Activated CD4-positive, alpha-beta memory T cell treated with anti-CD3 and anti-CD28 coated beads, Interleukin-2, amount 10 ng/mL, durations not matched to agents 7 days and 5 days (primary cell): ENCODE measurements around the gene ARHGEF6. TPM values are rescaled to one million over a fixed set of nuclear protein-coding genes. Genes with fewer than 3 reads are reported as not detected.
A peak's percentile ranks its signal among the peaks of the same experiment; 100 is the strongest.

Experiments used
- CTCF ChIA-PET: fragments of 350-600 bp; sonication (Branson Sonifier 250); formaldehyde crosslinking; loops from one replicate; lab custom pipeline; 2021; ENCODE audit warnings: antibody characterized with exemption, inconsistent platforms; lab: Charles Lee
- POLR2A ChIA-PET: fragments of 350-600 bp; sonication (Branson Sonifier 250); formaldehyde crosslinking; loops from one replicate; lab custom pipeline; 2021; ENCODE audit warnings: antibody characterized with exemption; lab: Charles Lee
- DNase-seq: peaks from one replicate; pipeline ENCODE4 v3.0.0-alpha.2; 2020
- H3K27ac Mint-ChIP-seq: one replicate; pipeline ENCODE4 v1.8.0; 2021; ENCODE audit warnings: mild to moderate bottlenecking, mixed read lengths
- H3K27me3 Mint-ChIP-seq: one replicate; pipeline ENCODE4 v1.8.0; 2021; ENCODE audit warnings: mixed read lengths
- H3K36me3 Mint-ChIP-seq: one replicate; pipeline ENCODE4 v1.8.0; 2021; ENCODE audit warnings: low read depth, mixed read lengths
- H3K4me1 Mint-ChIP-seq: one replicate; pipeline ENCODE4 v1.8.0; 2021; ENCODE audit warnings: mixed read lengths
- H3K4me3 Mint-ChIP-seq: one replicate; pipeline ENCODE4 v1.8.0; 2021; ENCODE audit warnings: mild to moderate bottlenecking, mixed read lengths
- H3K9me3 Mint-ChIP-seq: one replicate; pipeline ENCODE4 v1.8.0; 2021; ENCODE audit warnings: mixed read lengths
- total RNA-seq, 2 experiments: library from RNA; stranded (reverse); gene quantifications; one replicate each; pipeline ENCODE4 v1.2.3, GENCODE V29; 2021

ARHGEF6 gene
- total RNA-seq, 2 experiments from 2014 or later = 119 to 121 TPM

GRCh38 chrX:136759968-136760367 lies 20.8 kb downstream of the ARHGEF6 start:
- H3K27me3 Mint-ChIP-seq = no peaks in the 10 kb centered on the region
- ChIA-PET CTCF (interaction anchor here (0.7 kb wide), 1 partner anchor 188 kb away, joined by 5 read pairs; no protein-coding TSS in a partner anchor), POLR2A (interaction anchor here (1.0 to 2.1 kb wide), 5 partner anchors 9 to 88 kb away, joined by 3 to 6 read pairs (median 5); partner anchors contain the start of gene ARHGEF6)
- H3K4me1 Mint-ChIP-seq = peaks cover 57% of the 10 kb centered on the region
- H3K9me3 Mint-ChIP-seq = no peaks in the 10 kb centered on the region
- H3K36me3 Mint-ChIP-seq = peaks cover 39% of the 10 kb centered on the region
- no peak overlapping the region for H3K4me3 Mint-ChIP-seq
- DNase-seq = no peak
- peak overlapping the region; percentile 32 for H3K27ac Mint-ChIP-seq

- no peak overlapping the region for H3K4me3 Mint-ChIP-seq
- no peak for DNase-seq
- POLR2A ChIA-PET = no interaction called here
- no peaks in the 10 kb centered on the region for H3K27me3 Mint-ChIP-seq
- H3K4me1 Mint-ChIP-seq = peaks cover 59% of the 10 kb centered on the region
- peaks cover 38% of the 10 kb centered on the region for H3K36me3 Mint-ChIP-seq
- CTCF ChIA-PET = no interaction called here
- H3K9me3 Mint-ChIP-seq = no peaks in the 10 kb centered on the region
- no peak overlapping the region for H3K27ac Mint-ChIP-seq
These were observed 25.3 kb downstream of the ARHGEF6 start for GRCh38 chrX:136755411-136755810.

GRCh38 chrX:136754651-136755050 lies 26.1 kb downstream of the ARHGEF6 start:
- Mint-ChIP-seq H3K27me3 (no peaks in the 10 kb centered on the region), H3K27ac (no peak overlapping the region), H3K4me3 (no peak overlapping the region), H3K9me3 (no peaks in the 10 kb centered on the region), H3K36me3 (peaks cover 34% of the 10 kb centered on the region), H3K4me1 (peaks cover 59% of the 10 kb centered on the region)
- CTCF ChIA-PET = no interaction called here
- POLR2A ChIA-PET = no interaction called here
- peak; percentile 27 for DNase-seq

GRCh38 chrX:136752796-136753195 lies 27.9 kb downstream of the ARHGEF6 start:
- Mint-ChIP-seq H3K4me3 (no peak overlapping the region), H3K36me3 (peaks cover 37% of the 10 kb centered on the region), H3K4me1 (peaks cover 70% of the 10 kb centered on the region), H3K27me3 (no peaks in the 10 kb centered on the region), H3K27ac (no peak overlapping the region), H3K9me3 (no peaks in the 10 kb centered on the region)
- no peak for DNase-seq
- POLR2A ChIA-PET = interaction anchor here (0.7 to 3.0 kb wide), 5 partner anchors 12 to 128 kb away, joined by 3 to 11 read pairs (median 3); partner anchors contain the start of gene RBMX
- CTCF ChIA-PET = interaction anchor here (1.0 to 1.7 kb wide), 3 partner anchors 14 to 172 kb away, joined by 3 to 5 read pairs (median 3); no protein-coding TSS in a partner anchor

GRCh38 chrX:136752346-136752745 lies 28.4 kb downstream of the ARHGEF6 start:
- H3K27me3 Mint-ChIP-seq = no peaks in the 10 kb centered on the region
- H3K27ac Mint-ChIP-seq = no peak overlapping the region
- H3K4me3 Mint-ChIP-seq = no peak overlapping the region
- peaks cover 37% of the 10 kb centered on the region for H3K36me3 Mint-ChIP-seq
- POLR2A ChIA-PET = interaction anchor here (0.7 to 3.0 kb wide), 3 partner anchors 13 to 27 kb away, joined by 3 to 11 read pairs (median 3); no protein-coding TSS in a partner anchor
- CTCF ChIA-PET = interaction anchor here (1.0 to 1.7 kb wide), 2 partner anchors 15 to 173 kb away, joined by 3 to 5 read pairs; no protein-coding TSS in a partner anchor
- H3K4me1 Mint-ChIP-seq = peaks cover 72% of the 10 kb centered on the region
- no peak for DNase-seq
- H3K9me3 Mint-ChIP-seq = no peaks in the 10 kb centered on the region

- peak overlapping the region; percentile 21 for H3K27ac Mint-ChIP-seq
- H3K4me1 Mint-ChIP-seq = peaks cover 75% of the 10 kb centered on the region
- no peak for DNase-seq
- POLR2A ChIA-PET = interaction anchor here (1.1 to 1.4 kb wide), 4 partner anchors 10 to 130 kb away, joined by 3 to 4 read pairs (median 3); partner anchors contain the start of gene RBMX
- peaks cover 47% of the 10 kb centered on the region for H3K36me3 Mint-ChIP-seq
- CTCF ChIA-PET = no interaction called here
- H3K9me3 Mint-ChIP-seq = no peaks in the 10 kb centered on the region
- H3K4me3 Mint-ChIP-seq = no peak overlapping the region
- H3K27me3 Mint-ChIP-seq = no peaks in the 10 kb centered on the region
These were observed 30.4 kb downstream of the ARHGEF6 start for GRCh38 chrX:136750364-136750763.

- peak; percentile 26 for DNase-seq
- peak overlapping the region; percentile 70 for H3K27ac Mint-ChIP-seq
- H3K4me1 Mint-ChIP-seq = peaks cover 86% of the 10 kb centered on the region
- CTCF ChIA-PET = interaction anchor here (1.0 kb wide), 1 partner anchor 20 kb away, joined by 3 read pairs; no protein-coding TSS in a partner anchor
- H3K36me3 Mint-ChIP-seq = peaks cover 71% of the 10 kb centered on the region
- POLR2A ChIA-PET = interaction anchor here (0.5 to 3.1 kb wide), 8 partner anchors 13 to 134 kb away, joined by 3 to 14 read pairs (median 6); partner anchors contain the start of genes ARHGEF6 and RBMX
- no peak overlapping the region for H3K4me3 Mint-ChIP-seq
- no peaks in the 10 kb centered on the region for H3K27me3 Mint-ChIP-seq
- H3K9me3 Mint-ChIP-seq = no peaks in the 10 kb centered on the region
These were observed 33.4 kb downstream of the ARHGEF6 start for GRCh38 chrX:136747003-136747986.

- POLR2A ChIA-PET = interaction anchor here (1.0 to 3.1 kb wide), 2 partner anchors 34 to 135 kb away, joined by 3 to 14 read pairs; partner anchors contain the start of genes ARHGEF6 and RBMX
- CTCF ChIA-PET = interaction anchor here (0.6 kb wide), 1 partner anchor 72 kb away, joined by 5 read pairs; no protein-coding TSS in a partner anchor
- Mint-ChIP-seq H3K27me3 (no peaks in the 10 kb centered on the region), H3K9me3 (no peaks in the 10 kb centered on the region), H3K36me3 (peaks cover 74% of the 10 kb centered on the region), H3K4me3 (no peak overlapping the region), H3K27ac (peak overlapping the region; percentile 10), H3K4me1 (peaks cover 76% of the 10 kb centered on the region)
- no peak for DNase-seq
These were observed 35.2 kb downstream of the ARHGEF6 start for GRCh38 chrX:136745215-136746173.

GRCh38 chrX:136742721-136743379 lies 37.9 kb downstream of the ARHGEF6 start:
- H3K4me1 Mint-ChIP-seq = peaks cover 56% of the 10 kb centered on the region
- H3K9me3 Mint-ChIP-seq = no peaks in the 10 kb centered on the region
- H3K27me3 Mint-ChIP-seq = no peaks in the 10 kb centered on the region
- CTCF ChIA-PET = no interaction called here
- POLR2A ChIA-PET = interaction anchor here (1.2 kb wide), 1 partner anchor 37 kb away, joined by 4 read pairs; the partner anchor contains the start of gene ARHGEF6
- H3K4me3 Mint-ChIP-seq = no peak overlapping the region
- H3K36me3 Mint-ChIP-seq = peaks cover 84% of the 10 kb centered on the region
- DNase-seq = no peak
- no peak overlapping the region for H3K27ac Mint-ChIP-seq

GRCh38 chrX:136738049-136738729 lies 42.5 kb downstream of the ARHGEF6 start:
- H3K9me3 Mint-ChIP-seq = no peaks in the 10 kb centered on the region
- CTCF ChIA-PET = no interaction called here
- no peak overlapping the region for H3K27ac Mint-ChIP-seq
- H3K4me1 Mint-ChIP-seq = peaks cover 31% of the 10 kb centered on the region
- no peaks in the 10 kb centered on the region for H3K27me3 Mint-ChIP-seq
- POLR2A ChIA-PET = interaction anchor here (1.1 kb wide), 1 partner anchor 42 kb away, joined by 3 read pairs; no protein-coding TSS in a partner anchor
- peaks cover 67% of the 10 kb centered on the region for H3K36me3 Mint-ChIP-seq
- DNase-seq = no peak
- H3K4me3 Mint-ChIP-seq = no peak overlapping the region

GRCh38 chrX:136736690-136737089 lies 44.0 kb downstream of the ARHGEF6 start:
- Mint-ChIP-seq H3K36me3 (peaks cover 63% of the 10 kb centered on the region), H3K9me3 (no peaks in the 10 kb centered on the region), H3K4me1 (peaks cover 27% of the 10 kb centered on the region), H3K27ac (no peak overlapping the region), H3K4me3 (no peak overlapping the region), H3K27me3 (no peaks in the 10 kb centered on the region)
- DNase-seq = no peak
- ChIA-PET CTCF (no interaction called here), POLR2A (no interaction called here)
